Vagina (tissue), 2 donors: ENCODE measurements around the gene UTY.

ENCODE experiments used
- POLR2A ChIP-seq, 2 donors: fragments of 450-650 bp; IDR thresholded peaks; one replicate each; pipeline ENCODE4 v1.6.1; 2017; ENCODE audit warnings: antibody characterized with exemption in 2 of 2, mild to moderate bottlenecking in 2 of 2, moderate library complexity in 2 of 2
- TF ChIP-seq, protein P1 (sequence below), 3 experiments: fragments of 450-650 bp in 2 of 3; fragments of 200-600 bp in 1 of 3; sonication (generic) in 1 of 3; IDR thresholded peaks; one replicate each; pipeline ENCODE4 v1.5.1; 2017 to 2019; ENCODE audit warnings: antibody characterized with exemption in 3 of 3, mild to moderate bottlenecking in 2 of 3, moderate library complexity in 2 of 3

DNA sequence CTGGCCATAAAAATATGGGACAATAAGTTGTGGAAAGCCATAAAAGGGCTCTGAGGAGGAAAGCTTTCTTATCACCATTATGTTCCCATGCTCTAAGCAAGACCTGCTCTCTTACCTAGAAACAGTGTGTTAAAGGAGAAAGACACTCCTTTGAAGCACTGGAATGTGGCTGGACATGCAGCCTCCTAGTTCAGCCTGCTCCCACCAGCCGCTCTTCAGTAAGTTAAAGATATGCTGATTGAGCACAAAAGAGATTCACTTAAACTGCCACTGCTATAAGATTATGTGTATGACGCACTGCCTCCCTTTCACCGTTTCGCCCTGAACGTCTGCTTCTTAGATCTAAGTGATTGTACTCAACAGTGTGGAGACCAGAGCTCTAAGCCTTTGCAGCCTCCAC is 146.0 kb downstream of the UTY start:
- TF ChIP-seq, protein P1, sequence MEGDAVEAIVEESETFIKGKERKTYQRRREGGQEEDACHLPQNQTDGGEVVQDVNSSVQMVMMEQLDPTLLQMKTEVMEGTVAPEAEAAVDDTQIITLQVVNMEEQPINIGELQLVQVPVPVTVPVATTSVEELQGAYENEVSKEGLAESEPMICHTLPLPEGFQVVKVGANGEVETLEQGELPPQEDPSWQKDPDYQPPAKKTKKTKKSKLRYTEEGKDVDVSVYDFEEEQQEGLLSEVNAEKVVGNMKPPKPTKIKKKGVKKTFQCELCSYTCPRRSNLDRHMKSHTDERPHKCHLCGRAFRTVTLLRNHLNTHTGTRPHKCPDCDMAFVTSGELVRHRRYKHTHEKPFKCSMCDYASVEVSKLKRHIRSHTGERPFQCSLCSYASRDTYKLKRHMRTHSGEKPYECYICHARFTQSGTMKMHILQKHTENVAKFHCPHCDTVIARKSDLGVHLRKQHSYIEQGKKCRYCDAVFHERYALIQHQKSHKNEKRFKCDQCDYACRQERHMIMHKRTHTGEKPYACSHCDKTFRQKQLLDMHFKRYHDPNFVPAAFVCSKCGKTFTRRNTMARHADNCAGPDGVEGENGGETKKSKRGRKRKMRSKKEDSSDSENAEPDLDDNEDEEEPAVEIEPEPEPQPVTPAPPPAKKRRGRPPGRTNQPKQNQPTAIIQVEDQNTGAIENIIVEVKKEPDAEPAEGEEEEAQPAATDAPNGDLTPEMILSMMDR (IDR thresholded peaks at IDR 0.05), result no peak
- no peak for TF ChIP-seq POLR2A (IDR thresholded peaks at IDR 0.05)
